Measurements from ENCODE around the gene GALNT18. TPM values are rescaled to one million over a fixed set of nuclear protein-coding genes. Genes with fewer than 3 reads are reported as not detected.

The GALNT18 gene
- total RNA-seq, 1 experiment from 2014 or later = 9.2 TPM

GRCh38 chr11:11502263-11502861 is 119.4 kb downstream of the GALNT18 start:
- peaks cover 25% of the 10 kb centered on the region for H3K4me1 Mint-ChIP-seq (ENCODE audit: low read depth, unreplicated experiment)
- no peak overlapping the region for H3K27ac Mint-ChIP-seq (ENCODE audit: unreplicated experiment)

GRCh38 chr11:11501546-11502262 is 120.1 kb downstream of the GALNT18 start:
- Mint-ChIP-seq H3K27ac (ENCODE audit: unreplicated experiment) (no peak overlapping the region), H3K9me3 (ENCODE audit: low read depth, unreplicated experiment) (no peaks in the 10 kb centered on the region), H3K4me3 (ENCODE audit: low read depth, unreplicated experiment) (peak overlapping the region; percentile 1), H3K4me1 (ENCODE audit: low read depth, unreplicated experiment) (peaks cover 25% of the 10 kb centered on the region), H3K27me3 (ENCODE audit: unreplicated experiment) (no peaks in the 10 kb centered on the region), H3K36me3 (ENCODE audit: insufficient read depth, unreplicated experiment) (no peaks in the 10 kb centered on the region)
- peak; percentile 22 for DNase-seq
- BruUV-seq (replicated peaks) = no TSS peak
- no peak for TF ChIP-seq CTCF (IDR thresholded peaks at IDR 0.05; ENCODE audit: unreplicated experiment)
- CTCF ChIA-PET = interaction anchor here (1.2 to 1.7 kb wide), 2 partner anchors 16 to 19 kb away, joined by 3 to 4 read pairs; no protein-coding TSS in a partner anchor
- intact Hi-C loops (cut with micrococcal nuclease; ENCODE audit: unreplicated experiment) = no loop called here

More at GRCh38 chr11:11502263-11502861, 119.4 kb downstream of the GALNT18 start:
- intact Hi-C loops (cut with micrococcal nuclease; ENCODE audit: unreplicated experiment) = no loop called here
- CTCF ChIA-PET = interaction anchor here (1.2 to 1.7 kb wide), 2 partner anchors 15 to 20 kb away, joined by 3 to 4 read pairs; no protein-coding TSS in a partner anchor
- TF ChIP-seq CTCF (IDR thresholded peaks at IDR 0.05; ENCODE audit: unreplicated experiment) = no peak
- H3K36me3 Mint-ChIP-seq (ENCODE audit: insufficient read depth, unreplicated experiment) = no peaks in the 10 kb centered on the region
- H3K9me3 Mint-ChIP-seq (ENCODE audit: low read depth, unreplicated experiment) = no peaks in the 10 kb centered on the region
- H3K27me3 Mint-ChIP-seq (ENCODE audit: unreplicated experiment) = no peaks in the 10 kb centered on the region
- peak; percentile 1 for DNase-seq
- peak overlapping the region; percentile 1 for H3K4me3 Mint-ChIP-seq (ENCODE audit: low read depth, unreplicated experiment)
- no TSS peak for BruUV-seq (replicated peaks)

- no peak overlapping the region for H3K4me3 Mint-ChIP-seq (ENCODE audit: low read depth, unreplicated experiment)
- no peak overlapping the region for H3K27ac Mint-ChIP-seq (ENCODE audit: unreplicated experiment)
- H3K36me3 Mint-ChIP-seq (ENCODE audit: insufficient read depth, unreplicated experiment) = no peaks in the 10 kb centered on the region
- H3K9me3 Mint-ChIP-seq (ENCODE audit: low read depth, unreplicated experiment) = no peaks in the 10 kb centered on the region
- CTCF ChIA-PET = interaction anchor here (1.2 kb wide), 1 partner anchor 19 kb away, joined by 3 read pairs; no protein-coding TSS in a partner anchor
- H3K27me3 Mint-ChIP-seq (ENCODE audit: unreplicated experiment) = no peaks in the 10 kb centered on the region
- BruUV-seq (replicated peaks) = no TSS peak
- intact Hi-C loops (cut with micrococcal nuclease; ENCODE audit: unreplicated experiment) = no loop called here
- peaks cover 25% of the 10 kb centered on the region for H3K4me1 Mint-ChIP-seq (ENCODE audit: low read depth, unreplicated experiment)
- DNase-seq = peak; percentile 1
- no peak for TF ChIP-seq CTCF (IDR thresholded peaks at IDR 0.05; ENCODE audit: unreplicated experiment)
Observed at GRCh38 chr11:11500744-11501487, 120.9 kb downstream of the GALNT18 start.

- H3K27ac Mint-ChIP-seq (ENCODE audit: unreplicated experiment) = no peak overlapping the region
- CTCF ChIA-PET = no interaction called here
- H3K36me3 Mint-ChIP-seq (ENCODE audit: insufficient read depth, unreplicated experiment) = no peaks in the 10 kb centered on the region
- peaks cover 25% of the 10 kb centered on the region for H3K4me1 Mint-ChIP-seq (ENCODE audit: low read depth, unreplicated experiment)
- TF ChIP-seq CTCF (IDR thresholded peaks at IDR 0.05; ENCODE audit: unreplicated experiment) = no peak
- no peak overlapping the region for H3K4me3 Mint-ChIP-seq (ENCODE audit: low read depth, unreplicated experiment)
- BruUV-seq (replicated peaks) = no TSS peak
- no peak for DNase-seq
- no peaks in the 10 kb centered on the region for H3K27me3 Mint-ChIP-seq (ENCODE audit: unreplicated experiment)
- intact Hi-C loops (cut with micrococcal nuclease; ENCODE audit: unreplicated experiment) = no loop called here
- H3K9me3 Mint-ChIP-seq (ENCODE audit: low read depth, unreplicated experiment) = no peaks in the 10 kb centered on the region
Observed at GRCh38 chr11:11499300-11499699, 122.5 kb downstream of the GALNT18 start.

Measured in Calu3 (cell line).